ENCODE results near the gene DYNLT2B.
"Not testable (repeated sequence)": the region's sequence is repeated elsewhere in the genome, so short reads cannot be mapped to it uniquely, and the experiment has no call there.

Gene DYNLT2B

DNA sequence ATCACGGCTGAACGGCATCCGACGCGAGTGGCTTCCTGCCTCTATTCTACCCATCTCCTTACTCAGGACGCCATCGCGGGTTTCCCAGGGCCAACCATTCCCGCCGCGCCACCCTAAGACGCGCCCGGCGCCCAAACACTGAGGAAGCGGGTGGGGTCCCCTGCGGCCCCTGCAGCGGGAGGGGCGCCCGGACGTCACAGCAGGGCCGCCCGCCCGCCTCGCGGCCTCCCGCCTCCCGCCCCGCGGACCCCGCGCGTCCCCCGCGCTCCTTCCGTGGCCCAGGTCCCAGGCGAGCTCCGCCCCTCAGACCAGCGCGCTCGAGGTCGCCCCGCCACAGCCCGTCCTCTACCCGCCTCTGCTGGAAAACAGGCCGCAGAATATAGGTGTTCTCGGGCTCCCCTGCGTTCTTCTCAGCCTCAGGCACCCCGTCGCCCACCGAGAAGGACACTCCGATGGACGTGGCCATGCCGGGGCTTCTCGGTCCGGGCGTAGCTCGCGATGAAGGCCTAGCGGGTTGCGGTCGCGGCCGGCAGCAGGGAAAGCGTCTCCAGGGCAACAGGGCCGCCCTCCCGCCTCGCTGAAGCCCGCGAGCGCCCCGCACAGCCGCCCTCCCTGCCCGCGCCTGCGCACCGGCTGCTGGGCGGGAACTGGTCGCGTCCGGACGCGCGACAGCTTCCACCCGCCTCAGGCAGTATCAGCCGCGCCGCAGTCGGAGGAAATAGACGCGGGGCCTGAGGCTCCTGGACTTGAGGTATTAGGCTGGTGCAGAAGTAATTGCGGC is at the start of gene DYNLT2B:
DYNLT2B (minus strand) TSS at position 554 of the 781 bp plus-strand sequence; CDS start at position 466, 88 bp downstream.
- peak; percentile 98 for DNase-seq (ENCODE audit: low spot score)

DNA sequence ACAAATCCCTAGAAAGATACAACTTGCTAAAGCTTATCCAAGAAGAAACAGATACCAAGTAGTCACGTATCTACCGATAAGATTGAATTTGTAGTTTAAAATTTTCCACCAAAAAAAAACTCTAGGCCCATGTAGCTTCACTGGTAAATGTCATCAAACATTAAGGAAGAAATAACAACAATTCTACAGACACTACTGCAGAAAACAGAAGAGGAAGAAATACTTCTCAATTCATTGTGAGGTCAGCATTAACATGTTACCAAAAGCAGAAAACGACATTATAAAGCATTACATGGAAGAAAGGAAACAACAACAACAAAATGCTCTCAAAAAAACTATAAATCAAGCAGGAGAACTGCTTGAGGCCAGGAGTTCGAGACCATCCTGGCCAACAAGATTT is 47.7 kb upstream of the DYNLT2B start:
- no peak for DNase-seq (ENCODE audit: low spot score)

- DNase-seq (ENCODE audit: low spot score) = no peak
Observed at GRCh38 chr3:196360586-196360985, 42.5 kb upstream of the DYNLT2B start.

DNA sequence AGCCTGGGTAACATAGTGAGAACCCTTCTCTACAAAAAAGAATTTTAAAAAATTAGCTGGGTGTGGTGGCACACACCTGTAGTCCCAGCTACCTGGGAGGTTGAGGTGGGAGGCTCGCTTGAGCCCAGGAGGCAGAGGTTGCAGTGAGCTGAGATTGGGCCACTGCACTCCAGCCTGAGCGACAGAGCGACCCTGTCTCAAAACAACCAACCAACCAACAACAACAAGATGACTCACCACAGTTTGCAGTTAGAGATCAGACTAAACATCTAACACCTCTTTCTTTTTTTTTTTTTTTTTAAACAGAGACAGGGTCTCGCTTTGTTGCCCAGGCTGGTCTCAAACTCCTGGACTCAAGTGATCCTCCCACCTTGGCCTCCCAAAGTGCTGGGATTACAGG is 40.5 kb upstream of the DYNLT2B start:
- not testable (repeated sequence) for DNase-seq (ENCODE audit: low spot score)

- DNase-seq (ENCODE audit: low spot score) = no peak
Observed at GRCh38 chr3:196357905-196358304, 39.9 kb upstream of the DYNLT2B start.

DNA sequence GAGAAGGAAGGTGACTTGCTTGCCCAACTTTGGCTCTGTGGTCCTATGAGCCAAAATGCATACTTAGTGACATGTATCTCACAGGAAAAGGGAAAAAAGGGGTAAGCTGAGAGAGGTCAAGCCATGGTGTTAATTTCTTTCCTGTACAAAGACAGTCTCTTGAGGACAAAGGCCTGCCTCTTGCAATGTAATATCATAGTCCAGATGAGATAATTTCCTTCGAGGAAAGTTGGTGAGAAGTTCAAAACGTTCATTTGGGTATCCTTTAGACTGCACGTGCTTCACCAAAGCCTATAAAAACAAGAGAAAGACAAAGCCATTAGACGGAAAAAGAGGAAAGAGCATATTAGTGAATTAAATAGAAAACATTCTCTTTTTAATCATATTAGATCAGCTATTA is 38.5 kb upstream of the DYNLT2B start:
- DNase-seq (ENCODE audit: low spot score) = no peak

DNA sequence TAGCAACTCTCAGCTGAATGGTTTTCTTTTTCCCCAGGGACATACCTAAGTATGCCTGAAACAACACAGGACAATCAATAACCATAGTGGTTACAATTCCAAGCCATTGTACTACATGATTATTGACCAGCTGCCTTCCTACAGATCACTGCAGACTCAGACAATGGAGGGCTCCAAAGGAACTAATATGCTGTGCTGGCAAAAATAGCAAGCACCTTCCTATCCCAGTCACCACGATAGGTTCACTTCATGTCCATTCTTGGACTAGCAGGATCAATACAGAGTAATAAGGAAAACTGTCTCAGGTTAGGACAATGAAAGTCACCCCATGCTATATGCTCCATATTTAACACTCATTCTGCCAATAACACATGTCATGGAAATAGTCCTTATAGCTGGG is 37.6 kb upstream of the DYNLT2B start:
- DNase-seq (ENCODE audit: low spot score) = no peak

GRCh38 chr3:196354132-196354531 is 36.1 kb upstream of the DYNLT2B start:
- no peak for DNase-seq (ENCODE audit: low spot score)

DNA sequence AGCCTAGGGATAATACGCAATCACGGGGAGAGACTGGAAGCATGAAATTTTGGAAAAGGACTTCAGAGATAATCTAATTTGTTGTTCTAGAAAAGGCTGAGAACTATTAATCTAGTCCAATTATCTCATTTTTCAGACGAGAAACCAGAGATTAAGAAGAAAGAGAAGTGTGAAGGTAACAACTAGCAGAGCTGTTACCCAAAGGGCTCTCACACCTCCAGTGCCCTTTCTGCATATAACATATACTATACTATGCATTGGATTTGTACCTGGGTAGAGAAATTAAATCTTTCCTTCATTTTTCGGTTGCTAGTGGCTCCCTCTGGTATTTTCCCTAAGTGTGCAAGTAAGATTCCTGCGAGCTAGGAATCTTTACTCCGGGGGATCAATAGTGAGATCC is 33.5 kb upstream of the DYNLT2B start:
- DNase-seq (ENCODE audit: low spot score) = no peak

DNA sequence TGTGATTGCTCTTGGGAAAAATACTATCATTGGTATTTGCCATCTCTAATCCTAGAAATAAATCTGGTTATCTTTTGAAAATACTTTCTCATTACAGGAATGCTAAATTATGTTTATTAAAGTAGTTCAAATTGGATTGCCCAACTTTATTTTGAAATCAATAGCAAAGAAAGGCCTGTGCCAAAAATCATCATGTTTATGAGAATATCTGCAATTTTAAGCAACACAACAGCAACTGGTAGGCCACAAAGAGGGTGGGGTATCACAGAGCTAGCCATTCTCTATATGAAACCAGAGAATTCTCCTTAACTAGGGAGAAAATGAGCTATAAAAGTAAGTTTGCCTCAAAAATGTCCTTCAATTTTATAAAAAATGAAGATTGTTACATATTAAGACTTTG is 32.0 kb upstream of the DYNLT2B start:
- DNase-seq (ENCODE audit: low spot score) = no peak

- no peak for DNase-seq (ENCODE audit: low spot score)
Observed at GRCh38 chr3:196348698-196349097, 30.7 kb upstream of the DYNLT2B start.

GRCh38 chr3:196344663-196345062 is 26.6 kb upstream of the DYNLT2B start:
- DNase-seq (ENCODE audit: low spot score) = no peak

DNA sequence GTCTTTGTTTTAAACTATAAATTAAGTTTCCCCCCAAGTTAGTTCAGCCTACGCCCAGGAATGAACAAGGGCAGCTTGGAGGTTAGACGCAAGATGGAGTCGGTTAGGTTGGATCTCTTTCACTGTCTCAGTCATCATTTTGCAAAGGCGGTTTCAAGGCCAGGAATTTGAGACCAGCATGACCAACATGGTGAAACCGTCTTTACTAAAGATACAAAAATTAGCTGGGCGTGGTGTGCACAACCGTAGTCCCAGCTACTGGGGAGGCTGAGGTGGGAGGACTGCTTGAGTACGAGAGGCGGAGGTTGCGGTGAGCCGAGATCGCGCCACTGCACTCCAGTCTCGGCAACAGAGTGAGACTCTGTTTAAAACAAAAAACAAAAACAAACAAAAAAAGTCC is 25.9 kb upstream of the DYNLT2B start:
- not testable (repeated sequence) for DNase-seq (ENCODE audit: low spot score)

- peak; percentile 59 for DNase-seq (ENCODE audit: low spot score)
Observed at GRCh38 chr3:196341137-196341536, 23.1 kb upstream of the DYNLT2B start.

GRCh38 chr3:196340466-196340865 is 22.4 kb upstream of the DYNLT2B start:
- no peak for DNase-seq (ENCODE audit: low spot score)

DNA sequence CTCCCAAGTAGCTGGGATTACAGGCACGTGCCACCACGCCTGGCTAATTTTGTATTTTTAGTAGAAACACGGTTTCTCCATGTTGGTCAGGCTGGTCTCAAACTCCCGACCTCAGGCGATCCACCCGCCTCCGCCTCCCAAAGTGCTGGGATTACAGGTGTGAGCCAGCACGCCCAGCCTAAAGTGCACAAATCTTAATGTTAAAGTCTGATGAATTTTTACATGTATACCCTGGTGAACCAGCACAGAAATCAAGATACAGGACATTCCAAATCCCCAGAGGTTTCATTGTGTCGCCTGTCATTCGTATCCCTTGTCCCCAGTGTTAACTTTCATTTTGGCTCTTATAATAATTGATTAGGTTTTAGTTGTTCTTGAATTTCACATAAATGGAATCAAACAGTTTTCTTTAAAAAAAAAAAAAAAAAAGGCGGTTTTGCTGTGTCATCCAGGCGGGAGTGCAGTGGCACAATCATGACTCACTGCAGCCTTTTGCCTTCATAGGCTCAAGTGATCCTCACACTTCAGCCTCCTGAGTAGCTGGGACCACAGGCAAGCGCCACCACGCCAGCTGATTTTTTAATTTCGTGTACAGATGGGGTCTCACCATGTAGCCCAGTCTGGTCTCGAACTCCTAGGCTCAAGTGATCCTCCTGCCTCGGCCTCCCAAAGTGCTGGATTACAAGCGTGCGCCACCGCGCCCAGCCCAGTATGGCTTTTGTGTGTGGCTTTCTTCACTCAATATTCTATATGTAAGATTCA is 21.6 kb upstream of the DYNLT2B start:
- no peak for DNase-seq (ENCODE audit: low spot score)

DNA sequence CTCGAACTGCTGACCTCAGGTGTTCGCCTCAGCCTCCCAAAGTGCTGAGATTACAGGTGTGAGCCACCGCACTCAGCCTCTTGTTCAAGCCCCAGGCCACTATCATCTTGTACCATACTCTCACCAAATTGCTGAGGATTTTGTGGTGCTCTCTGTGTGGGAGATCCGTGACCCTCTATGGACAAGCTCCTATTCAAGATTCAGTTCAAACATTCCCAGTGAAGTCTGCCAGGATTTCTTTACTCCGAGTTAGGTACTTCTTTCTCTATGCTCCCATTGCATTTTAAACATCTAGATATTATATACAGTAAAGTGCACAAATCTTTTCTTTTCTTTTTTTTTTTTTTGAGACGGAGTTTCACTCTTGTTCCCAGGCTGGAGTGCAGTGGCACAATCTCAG is 21.0 kb upstream of the DYNLT2B start:
- no peak for DNase-seq (ENCODE audit: low spot score)

DNA sequence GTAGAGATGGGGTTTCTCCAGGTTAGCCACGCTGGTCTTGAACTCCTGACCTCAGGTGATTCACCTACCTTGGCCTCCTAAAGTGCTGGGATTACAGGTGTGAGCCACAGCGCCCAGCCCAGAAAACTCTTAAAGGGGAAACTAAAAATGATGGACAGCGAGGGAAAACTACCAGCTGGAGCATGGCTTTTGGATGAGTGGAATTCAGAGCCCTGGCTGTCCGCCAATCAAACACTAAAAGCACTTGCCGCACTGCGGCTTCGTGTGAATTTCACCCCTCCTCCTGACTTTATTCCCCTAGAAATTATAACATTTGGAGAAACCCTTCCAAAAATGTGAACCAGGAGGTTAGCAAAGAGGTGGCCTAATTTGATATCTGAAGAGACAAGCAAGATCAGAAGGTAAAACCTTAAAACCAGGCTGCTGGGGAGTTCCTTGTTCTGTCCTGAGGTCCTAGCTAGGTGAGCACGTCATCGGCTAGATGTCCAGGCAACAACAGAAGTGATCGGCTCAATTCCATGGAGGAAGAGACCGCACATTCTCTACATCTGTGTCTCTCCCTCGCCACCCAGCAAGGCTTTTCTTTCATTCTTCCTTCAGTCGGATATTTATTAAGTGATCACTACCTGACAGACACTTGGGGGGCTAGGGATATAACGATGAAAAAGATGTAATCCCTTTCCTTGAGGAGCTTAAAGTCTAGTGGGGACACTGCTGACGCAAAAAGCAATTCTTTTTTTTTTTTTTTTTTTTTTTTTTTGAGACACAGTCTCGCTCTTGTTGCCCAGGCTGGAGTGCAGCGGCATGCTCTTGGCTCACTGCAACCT is 18.5 kb upstream of the DYNLT2B start:
- DNase-seq (ENCODE audit: low spot score) = no peak

GRCh38 chr3:196335503-196335948 is 17.5 kb upstream of the DYNLT2B start:
- DNase-seq (ENCODE audit: low spot score) = no peak

GRCh38 chr3:196334982-196335381 is 16.9 kb upstream of the DYNLT2B start:
- DNase-seq (ENCODE audit: low spot score) = no peak

DNA sequence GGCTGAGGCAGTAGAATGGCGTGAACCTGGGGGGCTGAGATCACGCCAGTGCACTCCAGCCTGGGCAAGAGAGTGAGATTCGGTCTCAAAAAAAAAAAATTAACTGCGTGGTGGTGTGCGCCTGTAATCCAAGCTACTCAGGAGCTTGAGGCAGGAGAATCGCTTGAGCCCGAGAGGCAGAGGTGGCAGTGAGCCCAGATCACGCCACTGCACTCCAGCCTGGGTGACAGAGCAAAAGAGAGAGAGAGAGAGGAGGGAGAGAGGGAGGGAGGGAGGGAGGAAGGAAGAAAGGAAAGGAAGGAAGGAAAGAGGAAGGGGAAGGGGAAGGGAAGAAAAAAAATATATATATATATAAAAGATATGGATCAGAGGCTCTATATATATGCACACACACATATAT is 14.1 kb upstream of the DYNLT2B start:
- no peak for DNase-seq (ENCODE audit: low spot score)

GRCh38 chr3:196327405-196327804 is 9.4 kb upstream of the DYNLT2B start:
- no peak for DNase-seq (ENCODE audit: low spot score)

DNA sequence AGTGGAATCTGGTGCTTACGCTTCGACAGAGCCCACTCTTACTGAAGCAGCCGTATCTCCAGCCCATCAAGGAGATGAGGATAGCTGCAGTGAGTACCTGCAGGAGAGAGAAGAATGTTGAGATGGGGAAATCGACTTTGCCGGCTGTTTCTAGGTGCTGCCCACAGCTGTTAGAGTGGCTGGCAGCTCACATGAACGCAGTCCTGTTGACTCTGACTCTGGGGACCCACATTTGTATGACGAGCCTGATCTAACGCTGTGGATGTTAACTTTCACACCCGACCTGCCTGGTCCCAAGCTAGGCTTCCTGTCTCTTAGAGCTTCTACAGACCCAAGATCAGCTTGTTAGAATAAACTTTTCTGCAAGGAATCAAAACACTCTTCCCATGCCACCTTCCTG is 8.9 kb upstream of the DYNLT2B start:
- DNase-seq (ENCODE audit: low spot score) = no peak

Data from hepatic stellate cell (primary cell).